DOHH2 (cell line): ENCODE measurements around the gene NXF1.
A peak's percentile ranks its signal among the peaks of the same experiment; 100 is the strongest.

Source experiments
- H3F3A ChIP-seq: fragments of 200-600 bp; sonication (generic), shearing (Covaris generic); 2 replicates; pipeline ENCODE4 v1.6.0; 2016; ENCODE audit warnings: antibody characterized with exemption, mild to moderate bottlenecking; ENCODE audit not compliant: control insufficient read depth, insufficient read depth
- H3K27ac ChIP-seq: fragments of 200-600 bp; sonication (generic); 2 replicates; pipeline ENCODE4 v1.5.1; 2014; ENCODE audit warnings: low read depth, mild to moderate bottlenecking, low read length, moderate library complexity
- H3K27me3 ChIP-seq: fragments of 200-600 bp; sonication (generic); 2 replicates; pipeline ENCODE4 v1.6.1; 2014; ENCODE audit warnings: mild to moderate bottlenecking, low read length, mixed read lengths; ENCODE audit not compliant: control insufficient read depth
- H3K36me3 ChIP-seq: fragments of 200-600 bp; sonication (generic); 2 replicates; pipeline ENCODE4 v1.6.1; 2014; ENCODE audit warnings: mild to moderate bottlenecking, low read length, moderate library complexity, mixed read lengths; ENCODE audit not compliant: control insufficient read depth
- H3K4me1 ChIP-seq: fragments of 200-600 bp; sonication (generic); 2 replicates; pipeline ENCODE4 v1.6.1; 2014; ENCODE audit warnings: mild to moderate bottlenecking, low read length, mixed read lengths; ENCODE audit not compliant: control insufficient read depth
- H3K4me2 ChIP-seq: fragments of 200-600 bp; sonication (generic); 2 replicates; pipeline ENCODE4 v1.6.0; 2014; ENCODE audit warnings: mild to moderate bottlenecking, low read length, moderate library complexity
- H3K4me3 ChIP-seq: fragments of 200-600 bp; sonication (generic); 2 replicates; pipeline ENCODE4 v1.5.1; 2014; ENCODE audit warnings: mild to moderate bottlenecking, low read length, mixed read lengths
- H3K79me2 ChIP-seq: fragments of 200-600 bp; sonication (generic); 2 replicates; pipeline ENCODE4 v1.6.1; 2014; ENCODE audit warnings: mild to moderate bottlenecking, low read length, mixed read lengths; ENCODE audit not compliant: control insufficient read depth
- H3K9me2 ChIP-seq: fragments of 200-600 bp; sonication (generic); replicated peaks from 2 replicates; pipeline ENCODE4 v1.6.1; 2014; ENCODE audit warnings: mild to moderate bottlenecking, low read length, mixed read lengths; ENCODE audit not compliant: control insufficient read depth
- H3K9me3 ChIP-seq: fragments of 200-600 bp; sonication (generic); 2 replicates; pipeline ENCODE4 v1.6.1; 2014; ENCODE audit warnings: antibody characterized with exemption, low read length, mixed read lengths; ENCODE audit not compliant: control insufficient read depth, insufficient read depth
- H4K20me1 ChIP-seq: fragments of 200-600 bp; sonication (generic); 2 replicates; pipeline ENCODE4 v1.6.0; 2014; ENCODE audit warnings: low read depth, mild to moderate bottlenecking, antibody characterized with exemption, low read length, moderate library complexity; ENCODE audit not compliant: control insufficient read depth, insufficient read depth
- CTCF ChIP-seq: fragments of 200-600 bp; sonication (generic); IDR thresholded peaks from one replicate; pipeline ENCODE4 v1.5.1; 2014; ENCODE audit warnings: antibody characterized with exemption, mild to moderate bottlenecking, low read depth, low read length; ENCODE audit not compliant: poor library complexity, severe bottlenecking
- EZH2phosphoT487 ChIP-seq: fragments of 200-600 bp; sonication (generic); IDR thresholded peaks from 2 replicates; pipeline ENCODE4 v1.6.1; 2017; ENCODE audit warnings: borderline replicate concordance, mild to moderate bottlenecking, antibody characterized with exemption, low read length, moderate library complexity, mixed read lengths

The NXF1 gene

GRCh38 chr11:62789576-62789975, 15.7 kb downstream of the NXF1 start:
- H4K20me1 ChIP-seq: no peaks in the 10 kb centered on the region; the same call in 1 of the 2 replicates
- H3K4me1 ChIP-seq: peaks cover 44% of the 10 kb centered on the region
- peaks cover 63% of the 10 kb centered on the region for H3K79me2 ChIP-seq
- H3K27ac ChIP-seq: no peak overlapping the region
- no peaks in the 10 kb centered on the region for H3K9me2 ChIP-seq
- peak overlapping the region; percentile 59 for H3K4me2 ChIP-seq
- H3K36me3 ChIP-seq: peaks cover 74% of the 10 kb centered on the region
- peaks cover 27% of the 10 kb centered on the region for H3F3A ChIP-seq
- no peaks in the 10 kb centered on the region for H3K27me3 ChIP-seq
- no peak for TF ChIP-seq CTCF
- no peak for TF ChIP-seq EZH2phosphoT487
- no peak overlapping the region for H3K4me3 ChIP-seq
- no peaks in the 10 kb centered on the region for H3K9me3 ChIP-seq

- Histone ChIP-seq H3K36me3 (peaks cover 68% of the 10 kb centered on the region), H3K4me1 (peaks cover 44% of the 10 kb centered on the region), H4K20me1 (no peaks in the 10 kb centered on the region; the same call in 1 of the 2 replicates), H3K4me3 (peak overlapping the region; percentile 10; the same call in 1 of the 2 replicates), H3K9me2 (no peaks in the 10 kb centered on the region), H3K27ac (peak overlapping the region; percentile 3; the same call in 1 of the 2 replicates), H3K79me2 (peaks cover 63% of the 10 kb centered on the region), H3K27me3 (no peaks in the 10 kb centered on the region), H3K4me2 (peak overlapping the region; percentile 59; the same call in 1 of the 2 replicates), H3K9me3 (no peaks in the 10 kb centered on the region), H3F3A (peaks cover 28% of the 10 kb centered on the region)
- TF ChIP-seq CTCF (no peak), EZH2phosphoT487 (no peak)
Observed at GRCh38 chr11:62788991-62789390, 16.2 kb downstream of the NXF1 start.

GRCh38 chr11:62787005-62787759, 18.1 kb downstream of the NXF1 start, which contains the start of gene TMEM179B:
TMEM179B (plus strand) TSS chr11:62787402; CDS start chr11:62787432, 30 bp downstream.
- peak within 1 kb of the TSS; percentile 60 for H3K27ac ChIP-seq
- no peaks in the 10 kb centered on the region; the same call in 1 of the 2 replicates for H4K20me1 ChIP-seq
- H3K4me1 ChIP-seq: peaks cover 39% of the 10 kb centered on the region
- H3K4me3 ChIP-seq: peak within 1 kb of the TSS; percentile 83
- no peaks in the 10 kb centered on the region for H3K27me3 ChIP-seq
- TF ChIP-seq EZH2phosphoT487: no peak
- no peak for TF ChIP-seq CTCF
- peaks cover 64% of the 10 kb centered on the region for H3K36me3 ChIP-seq
- no peaks in the 10 kb centered on the region for H3K9me3 ChIP-seq
- H3K79me2 ChIP-seq: peaks cover 58% of the 10 kb centered on the region
- no peaks in the 10 kb centered on the region for H3K9me2 ChIP-seq
- peak within 1 kb of the TSS; percentile 59 for H3K4me2 ChIP-seq
- H3F3A ChIP-seq: peaks cover 20% of the 10 kb centered on the region
